ENCODE measurements around the gene ZNF689.

The ZNF689 gene

DNA sequence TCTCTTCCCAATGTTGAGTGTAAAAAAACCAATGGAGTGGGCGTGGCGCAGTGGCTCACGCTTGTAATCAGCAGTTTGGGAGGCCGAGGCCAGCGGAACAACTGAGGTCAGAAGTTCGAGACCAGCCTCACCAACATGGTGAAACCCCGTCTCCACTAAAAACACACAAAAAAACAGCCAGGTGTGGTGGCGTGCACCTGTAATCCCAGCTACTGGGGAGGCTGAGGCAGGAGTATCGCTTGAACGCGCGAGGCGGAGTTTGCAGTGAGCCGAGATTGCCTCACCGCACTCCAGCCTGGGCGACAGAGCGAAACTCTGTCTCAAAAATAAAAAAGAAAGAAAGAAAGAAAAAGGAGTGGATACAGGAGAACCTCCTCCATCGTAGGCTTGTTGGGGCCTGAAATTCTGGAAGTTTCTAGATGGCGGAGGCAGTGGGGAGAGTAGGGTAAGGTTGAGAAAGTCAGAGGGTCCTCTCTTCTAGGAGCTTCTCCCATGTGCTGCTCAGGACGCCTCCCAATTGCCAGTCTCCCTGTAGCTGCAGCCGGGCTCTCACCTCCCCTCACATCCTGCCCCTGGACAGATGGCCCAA is 51.3 kb downstream of the ZNF689 start:
- Histone ChIP-seq H3K27ac (ENCODE audit: low read depth, low read length) (peak overlapping the region; percentile 82), H3K9me3 (ENCODE audit: control insufficient read depth, insufficient read depth, low read length) (no peaks in the 10 kb centered on the region), H3K4me2 (ENCODE audit: low read length) (peak overlapping the region; percentile 84), H3K36me3 (ENCODE audit: control insufficient read depth, low read length) (peaks cover 26% of the 10 kb centered on the region), H3K9me2 (replicated peaks; ENCODE audit: control insufficient read depth, low read length) (no peaks in the 10 kb centered on the region), H3F3A (ENCODE audit: control insufficient read depth, insufficient read depth) (0 out of 2 replicates have a peak, but pooled peaks cover 6% of the 10 kb centered on the region), H3K79me2 (ENCODE audit: control insufficient read depth, low read length) (peaks cover 41% of the 10 kb centered on the region), H3K4me3 (ENCODE audit: low read length) (peak overlapping the region; percentile 97), H3K4me1 (ENCODE audit: control insufficient read depth, low read length) (peaks cover 27% of the 10 kb centered on the region), H3K27me3 (ENCODE audit: control insufficient read depth, low read length) (no peaks in the 10 kb centered on the region), H4K20me1 (ENCODE audit: control insufficient read depth, insufficient read depth, low read depth, low read length) (no peaks in the 10 kb centered on the region)
- TF ChIP-seq EZH2phosphoT487 (IDR thresholded peaks at IDR 0.05; ENCODE audit: borderline replicate concordance, low read length) = no peak
- TF ChIP-seq, protein P1, sequence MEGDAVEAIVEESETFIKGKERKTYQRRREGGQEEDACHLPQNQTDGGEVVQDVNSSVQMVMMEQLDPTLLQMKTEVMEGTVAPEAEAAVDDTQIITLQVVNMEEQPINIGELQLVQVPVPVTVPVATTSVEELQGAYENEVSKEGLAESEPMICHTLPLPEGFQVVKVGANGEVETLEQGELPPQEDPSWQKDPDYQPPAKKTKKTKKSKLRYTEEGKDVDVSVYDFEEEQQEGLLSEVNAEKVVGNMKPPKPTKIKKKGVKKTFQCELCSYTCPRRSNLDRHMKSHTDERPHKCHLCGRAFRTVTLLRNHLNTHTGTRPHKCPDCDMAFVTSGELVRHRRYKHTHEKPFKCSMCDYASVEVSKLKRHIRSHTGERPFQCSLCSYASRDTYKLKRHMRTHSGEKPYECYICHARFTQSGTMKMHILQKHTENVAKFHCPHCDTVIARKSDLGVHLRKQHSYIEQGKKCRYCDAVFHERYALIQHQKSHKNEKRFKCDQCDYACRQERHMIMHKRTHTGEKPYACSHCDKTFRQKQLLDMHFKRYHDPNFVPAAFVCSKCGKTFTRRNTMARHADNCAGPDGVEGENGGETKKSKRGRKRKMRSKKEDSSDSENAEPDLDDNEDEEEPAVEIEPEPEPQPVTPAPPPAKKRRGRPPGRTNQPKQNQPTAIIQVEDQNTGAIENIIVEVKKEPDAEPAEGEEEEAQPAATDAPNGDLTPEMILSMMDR (IDR thresholded peaks at IDR 0.05; ENCODE audit: low read depth, low read length, poor library complexity, severe bottlenecking) = no peak

DNA sequence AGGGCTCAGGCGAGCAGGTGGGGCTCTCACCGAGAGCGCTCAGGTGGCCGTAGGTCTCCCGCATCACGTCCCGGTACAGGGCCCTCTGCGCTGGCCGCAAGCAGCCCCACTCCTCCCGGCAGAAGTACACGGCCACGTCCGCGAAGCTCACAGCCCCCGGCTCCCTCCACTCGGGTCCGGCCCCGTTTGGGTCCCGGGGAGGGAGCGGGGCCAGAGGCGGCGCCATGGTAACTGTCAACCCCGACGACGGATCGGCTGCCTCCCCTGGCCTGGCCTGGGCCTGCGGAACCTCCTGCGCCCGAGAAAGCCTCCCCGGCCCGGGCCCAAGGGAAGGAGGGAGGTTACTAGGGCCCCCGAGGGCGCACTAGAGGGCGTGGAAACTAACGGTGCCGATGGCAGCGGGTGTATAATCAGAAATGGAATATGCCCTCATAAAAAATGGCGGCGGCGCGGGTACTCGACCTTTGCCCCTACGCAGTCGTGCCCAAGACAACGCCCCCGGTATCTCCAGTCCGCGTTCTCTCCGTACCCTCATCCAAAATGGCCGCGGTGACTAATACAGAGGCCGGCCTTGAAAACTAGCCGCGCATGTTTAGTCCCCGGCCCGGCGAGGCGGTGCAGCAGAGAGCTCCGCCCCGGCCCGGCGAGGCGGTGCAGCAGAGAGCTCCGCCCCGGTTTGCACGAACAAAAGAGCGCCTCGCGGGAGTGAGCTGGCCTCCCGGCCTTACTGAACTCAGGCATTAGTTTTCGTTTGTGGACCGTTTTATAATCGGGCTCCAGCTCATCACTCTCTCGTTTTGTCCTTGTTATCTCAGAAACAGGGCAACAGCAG is 52.0 kb downstream of the ZNF689 start, which contains the start of gene ZNF764:
Gene ZNF764, minus strand, starts transcription at position 418 of the 832 bp plus-strand sequence. Its CDS starts 192 bp downstream, at position 226.
- H3K9me3 ChIP-seq (ENCODE audit: control insufficient read depth, insufficient read depth, low read length) = no peaks in the 10 kb centered on the region
- peaks cover 27% of the 10 kb centered on the region for H3K4me1 ChIP-seq (ENCODE audit: control insufficient read depth, low read length)
- H3K27me3 ChIP-seq (ENCODE audit: control insufficient read depth, low read length) = no peaks in the 10 kb centered on the region
- no peaks in the 10 kb centered on the region for H4K20me1 ChIP-seq (ENCODE audit: control insufficient read depth, insufficient read depth, low read depth, low read length)
- no peaks in the 10 kb centered on the region for H3K9me2 ChIP-seq (replicated peaks; ENCODE audit: control insufficient read depth, low read length)
- H3K79me2 ChIP-seq (ENCODE audit: control insufficient read depth, low read length) = peaks cover 48% of the 10 kb centered on the region
- TF ChIP-seq EZH2phosphoT487 (IDR thresholded peaks at IDR 0.05; ENCODE audit: borderline replicate concordance, low read length) = no peak
- TF ChIP-seq, protein P1 (IDR thresholded peaks at IDR 0.05; ENCODE audit: low read depth, low read length, poor library complexity, severe bottlenecking) = peak; percentile 43
- peak within 1 kb of the TSS; percentile 97 for H3K4me3 ChIP-seq (ENCODE audit: low read length)
- peaks cover 33% of the 10 kb centered on the region for H3K36me3 ChIP-seq (ENCODE audit: control insufficient read depth, low read length)
- peak within 1 kb of the TSS; percentile 82 for H3K27ac ChIP-seq (ENCODE audit: low read depth, low read length)
- H3F3A ChIP-seq (ENCODE audit: control insufficient read depth, insufficient read depth) = 0 out of 2 replicates have a peak, but pooled peaks cover 6% of the 10 kb centered on the region
- H3K4me2 ChIP-seq (ENCODE audit: low read length) = peak within 1 kb of the TSS; percentile 84

DNA sequence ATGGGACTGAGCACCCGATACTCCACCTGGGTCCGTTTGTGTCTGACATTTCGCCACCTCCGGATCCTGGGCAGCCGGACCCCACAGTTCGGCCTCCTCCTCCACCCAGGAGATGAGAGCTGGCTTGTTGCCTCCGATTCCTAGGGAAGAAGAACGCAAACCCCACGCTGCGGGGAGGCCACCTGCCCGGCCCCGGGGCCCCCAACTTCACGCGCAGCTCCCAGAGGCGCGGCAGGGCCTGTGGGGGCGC is 52.6 kb downstream of the ZNF689 start:
- Histone ChIP-seq H3K27me3 (ENCODE audit: control insufficient read depth, low read length) (no peaks in the 10 kb centered on the region), H3K9me2 (replicated peaks; ENCODE audit: control insufficient read depth, low read length) (no peaks in the 10 kb centered on the region), H3K27ac (ENCODE audit: low read depth, low read length) (peak overlapping the region; percentile 82), H3K36me3 (ENCODE audit: control insufficient read depth, low read length) (peaks cover 39% of the 10 kb centered on the region), H3K9me3 (ENCODE audit: control insufficient read depth, insufficient read depth, low read length) (no peaks in the 10 kb centered on the region), H4K20me1 (ENCODE audit: control insufficient read depth, insufficient read depth, low read depth, low read length) (no peaks in the 10 kb centered on the region), H3K4me2 (ENCODE audit: low read length) (peak overlapping the region; percentile 84), H3F3A (ENCODE audit: control insufficient read depth, insufficient read depth) (0 out of 2 replicates have a peak, but pooled peaks cover 6% of the 10 kb centered on the region), H3K4me1 (ENCODE audit: control insufficient read depth, low read length) (peaks cover 27% of the 10 kb centered on the region), H3K79me2 (ENCODE audit: control insufficient read depth, low read length) (peaks cover 53% of the 10 kb centered on the region), H3K4me3 (ENCODE audit: low read length) (peak overlapping the region; percentile 97)
- TF ChIP-seq, protein P1 (IDR thresholded peaks at IDR 0.05; ENCODE audit: low read depth, low read length, poor library complexity, severe bottlenecking) = no peak
- TF ChIP-seq EZH2phosphoT487 (IDR thresholded peaks at IDR 0.05; ENCODE audit: borderline replicate concordance, low read length) = no peak

Measured in DOHH2 (cell line).